Activated CD8-positive, alpha-beta memory T cell treated with anti-CD3 and anti-CD28 coated beads for 1 hour (primary cell): ENCODE measurements around the gene ITGB5.
"Not testable (repeated sequence)": the region's sequence is repeated elsewhere in the genome, so short reads cannot be mapped to it uniquely, and the experiment has no call there.

Source experiments
- DNase-seq, 2 donors: peaks; one replicate each; pipeline ENCODE4 v3.0.0-alpha.2; 2020; ENCODE audit warnings: low read depth in 1 of 2; ENCODE audit errors: extremely low read depth in 1 of 2

Gene ITGB5

DNA sequence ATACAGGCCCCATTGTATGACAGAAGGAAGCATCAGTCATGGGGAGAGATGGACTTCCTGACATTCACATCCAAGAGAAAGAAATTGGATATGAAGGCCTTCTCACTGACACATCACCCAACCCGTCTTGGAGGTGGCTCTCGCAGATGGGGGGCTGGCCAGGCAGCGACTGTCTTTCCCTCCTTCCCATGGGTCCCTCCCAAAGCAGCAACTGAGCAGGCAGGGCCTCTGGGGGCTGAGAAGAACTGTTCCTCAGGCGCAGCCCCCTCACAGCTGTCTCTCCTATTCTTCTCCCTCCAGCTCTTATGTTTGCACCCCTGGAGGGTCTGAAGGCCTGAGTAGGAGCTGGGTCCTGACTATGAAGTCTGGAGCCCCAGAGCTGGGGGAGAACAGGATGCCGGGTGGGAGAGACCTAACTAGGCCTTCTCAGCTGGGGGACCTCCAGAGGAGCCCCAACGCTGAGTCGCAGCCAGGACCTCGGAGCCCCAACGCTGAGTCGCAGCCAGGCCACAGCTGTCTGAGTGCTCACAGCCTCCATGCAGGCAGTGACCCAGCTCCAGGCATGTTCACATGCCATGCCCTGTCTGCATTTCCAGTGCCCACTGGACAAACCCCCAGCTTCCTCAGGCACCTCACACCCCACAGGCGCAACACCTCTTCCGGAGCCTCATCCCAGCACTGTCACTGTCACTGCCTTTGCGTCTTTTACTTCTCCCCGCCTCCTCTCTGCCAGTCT is 127.3 kb downstream of the ITGB5 start:
- no peak for DNase-seq

DNA sequence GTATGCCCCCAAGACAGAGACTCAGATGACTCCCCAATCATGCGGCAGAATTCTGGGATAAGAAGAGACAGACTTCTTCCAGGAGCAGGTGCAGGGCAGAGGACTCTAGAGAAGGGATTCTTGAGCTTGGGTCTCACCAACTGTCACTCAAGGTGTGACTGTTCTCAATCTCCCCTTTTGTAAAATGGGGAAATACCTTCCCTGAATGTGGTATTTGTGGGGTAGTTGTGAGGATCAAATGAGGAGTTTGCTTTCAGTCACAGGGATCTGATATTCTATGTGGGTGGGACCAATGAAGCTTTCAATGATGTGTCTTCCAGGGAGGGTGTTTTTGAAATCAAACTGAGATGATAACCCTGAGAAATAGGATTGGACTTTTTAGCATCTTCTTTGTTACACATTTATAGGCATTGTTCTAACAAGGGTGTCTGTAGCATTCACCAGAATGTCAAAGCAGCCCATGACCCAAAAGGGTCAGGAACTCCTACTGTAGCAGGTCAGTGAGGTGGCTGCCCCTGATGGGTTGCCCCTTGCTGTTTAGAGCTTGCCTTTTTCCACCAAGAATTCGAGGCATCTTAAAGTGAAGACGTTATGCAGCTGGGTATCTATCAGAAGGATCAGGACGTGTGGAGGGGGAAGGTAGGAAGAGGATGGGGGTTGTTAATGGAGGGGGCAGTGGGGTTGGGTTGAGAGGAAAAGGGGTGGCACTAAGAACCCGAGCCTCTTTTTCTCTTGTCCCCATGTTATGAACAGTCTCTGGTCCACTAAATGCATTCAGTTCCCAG is 128.1 kb downstream of the ITGB5 start:
- DNase-seq, result no peak

DNA sequence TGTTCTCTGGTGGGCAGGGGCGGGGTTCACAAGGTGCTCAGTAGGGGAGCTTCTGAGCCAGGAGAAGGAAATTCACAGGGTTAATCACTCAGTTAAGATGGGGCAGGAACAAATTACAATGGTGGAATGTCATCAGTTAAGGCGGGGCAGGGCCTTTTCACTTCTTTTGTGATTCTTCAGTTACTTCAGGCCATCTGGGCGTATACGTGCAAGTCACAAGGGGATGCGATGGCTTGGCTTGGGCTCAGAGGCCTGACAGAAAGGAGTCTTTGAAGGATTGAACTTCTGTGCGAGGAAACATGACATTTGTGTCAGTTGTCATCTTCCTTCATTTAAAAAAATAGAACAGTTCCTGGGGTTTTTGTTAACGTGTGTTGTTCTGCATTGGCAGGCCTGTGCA is 129.2 kb downstream of the ITGB5 start:
- DNase-seq, result not testable (repeated sequence)

DNA sequence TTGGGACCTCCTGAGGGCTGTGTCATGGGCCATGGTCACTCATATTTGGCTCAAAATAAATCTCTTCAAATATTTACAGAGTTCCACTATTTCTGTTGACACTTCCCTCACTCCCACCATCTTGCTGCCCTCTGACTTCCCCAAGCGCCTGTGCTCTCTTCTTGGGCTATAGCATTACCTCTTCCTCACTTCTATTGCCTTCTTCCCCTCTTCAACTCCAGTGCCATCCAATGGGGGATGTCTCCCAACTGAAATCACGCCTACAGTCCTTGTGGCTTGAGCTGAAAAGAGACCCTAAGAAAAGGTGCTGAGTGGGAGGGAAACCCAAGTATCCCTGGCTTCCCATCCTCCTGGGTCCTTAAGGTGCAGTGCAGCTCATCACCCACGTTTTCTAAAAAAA is 135.1 kb downstream of the ITGB5 start:
- DNase-seq, result no peak

DNA sequence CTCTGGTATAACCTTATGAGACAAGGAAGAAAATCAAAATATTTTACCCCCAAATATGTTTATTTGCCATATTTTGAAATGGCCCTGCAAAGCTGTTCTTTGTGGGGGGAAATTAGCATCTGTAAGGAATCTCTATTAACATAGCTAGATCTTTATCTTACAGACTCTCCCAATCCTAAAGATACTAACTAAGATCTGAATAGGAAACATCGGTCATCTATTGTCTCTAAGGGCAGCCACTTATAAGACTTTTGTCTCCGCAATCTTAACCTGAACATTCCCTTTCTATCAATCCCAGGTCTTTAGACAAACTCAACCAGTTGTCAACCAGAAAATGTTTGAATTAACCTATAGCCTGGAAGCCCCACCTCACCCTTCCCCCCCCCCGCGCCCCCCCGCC is 135.7 kb downstream of the ITGB5 start:
- DNase-seq, result no peak

DNA sequence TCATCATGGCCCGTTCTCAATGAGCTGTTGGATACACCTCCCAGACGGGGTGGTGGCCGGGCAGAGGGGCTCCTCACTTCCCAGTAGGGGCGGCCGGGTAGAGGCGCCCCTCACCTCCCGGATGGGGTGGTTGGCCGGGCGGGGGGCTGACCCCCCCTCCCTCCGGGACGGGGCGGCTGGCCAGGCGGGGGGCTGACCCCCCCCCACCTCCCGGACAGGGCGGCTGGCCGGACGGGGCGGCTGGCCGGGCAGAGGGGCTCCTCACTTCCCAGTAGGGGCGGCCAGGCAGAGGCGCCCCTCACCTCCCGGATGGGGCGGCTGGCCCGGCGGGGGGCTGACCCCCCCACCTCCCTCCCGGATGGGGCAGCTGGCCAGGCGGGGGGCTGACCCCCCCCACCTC is 137.3 kb downstream of the ITGB5 start:
- DNase-seq, result not testable (repeated sequence)

DNA sequence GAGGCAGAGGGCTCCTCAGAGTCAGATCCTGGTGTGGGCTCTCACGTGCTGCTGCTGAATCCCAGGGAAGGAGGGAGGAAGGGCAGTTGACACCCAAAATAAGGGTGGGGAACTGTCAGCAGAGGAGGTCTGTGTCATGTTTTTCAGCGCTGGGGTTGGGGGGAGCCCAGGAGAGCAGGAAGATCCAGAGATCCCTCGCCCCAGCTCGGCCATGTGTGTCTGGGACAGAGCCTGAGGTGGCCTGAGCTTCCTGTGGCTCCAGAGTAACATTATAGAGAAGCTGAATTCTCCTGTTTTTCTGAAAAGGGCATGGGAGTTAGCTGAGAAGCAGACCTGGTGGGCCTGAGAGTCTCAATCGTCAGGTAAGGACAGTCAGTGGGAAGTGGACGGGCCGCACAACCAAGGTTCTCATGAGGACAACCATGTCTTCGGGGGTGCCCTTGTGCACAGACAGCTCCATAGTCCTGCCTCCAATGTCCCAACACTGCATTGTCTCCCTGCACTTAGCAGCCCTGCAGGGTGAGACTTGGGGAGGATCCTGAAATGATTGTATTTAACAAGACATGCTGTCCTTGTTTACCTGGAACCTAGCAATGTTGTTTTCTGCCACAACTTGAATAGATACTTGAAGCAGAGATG is 138.5 kb downstream of the ITGB5 start:
- no peak for DNase-seq

DNA sequence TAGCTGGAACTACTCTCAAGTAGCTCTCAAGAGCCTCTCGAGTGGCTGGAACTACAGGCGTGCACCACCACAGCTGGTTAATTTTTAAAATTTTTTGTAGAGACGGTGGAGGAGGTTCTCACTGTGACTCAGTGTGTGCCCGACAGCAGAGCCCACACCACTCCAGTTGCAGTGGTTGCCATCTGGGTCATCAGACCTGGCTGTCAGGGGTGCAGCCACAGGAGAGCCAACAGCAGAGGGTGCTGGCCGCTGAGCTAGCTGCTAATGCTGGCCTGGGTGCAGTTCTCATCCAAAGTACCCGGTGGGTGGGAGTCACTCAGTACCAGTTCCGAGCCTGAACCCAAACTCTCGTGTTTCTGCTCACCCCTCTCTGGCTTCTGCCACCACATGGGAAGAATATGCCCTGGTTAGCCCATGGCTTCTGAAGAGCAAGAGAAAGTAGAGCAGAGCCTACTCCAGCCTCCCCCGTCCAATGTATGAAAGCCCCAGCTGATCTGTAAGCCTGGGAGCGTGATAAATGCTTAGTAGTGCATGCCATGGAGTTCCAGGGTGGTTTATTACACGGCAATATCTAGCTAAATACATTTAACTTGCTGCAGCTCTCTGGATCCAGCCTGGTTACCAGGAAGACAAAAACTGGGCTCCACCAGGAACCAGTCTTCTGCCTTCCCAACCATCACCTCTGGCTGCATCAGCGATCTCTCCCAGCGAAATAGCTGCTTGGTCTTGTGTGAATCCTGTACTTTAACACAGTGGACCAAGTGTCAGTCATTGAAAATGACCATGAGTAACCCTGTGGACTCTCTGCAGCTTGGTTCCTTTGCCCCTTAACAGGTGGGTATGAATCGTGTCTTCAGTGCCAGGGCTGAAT is 139.8 kb downstream of the ITGB5 start:
- DNase-seq, result no peak

DNA sequence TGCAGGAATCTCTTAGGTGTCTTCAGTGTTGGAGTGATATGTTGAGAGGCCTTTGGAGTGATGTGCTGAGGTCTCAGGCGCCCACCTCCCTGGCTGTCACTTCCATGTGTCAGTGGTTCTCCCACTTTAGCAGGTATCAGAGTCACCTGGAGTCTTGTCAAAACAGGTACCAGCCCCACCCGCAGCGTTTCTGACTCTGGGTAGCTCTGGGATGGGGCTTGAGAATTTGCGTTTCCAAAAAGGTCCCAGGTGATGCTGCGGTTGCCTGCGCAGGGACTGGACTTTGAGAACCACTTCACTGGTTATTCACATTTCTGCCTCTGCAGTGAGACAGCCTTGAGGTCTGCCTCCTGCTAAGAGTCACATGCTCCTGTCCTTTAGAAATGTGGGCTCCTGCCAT is 141.4 kb downstream of the ITGB5 start:
- DNase-seq, result no peak

DNA sequence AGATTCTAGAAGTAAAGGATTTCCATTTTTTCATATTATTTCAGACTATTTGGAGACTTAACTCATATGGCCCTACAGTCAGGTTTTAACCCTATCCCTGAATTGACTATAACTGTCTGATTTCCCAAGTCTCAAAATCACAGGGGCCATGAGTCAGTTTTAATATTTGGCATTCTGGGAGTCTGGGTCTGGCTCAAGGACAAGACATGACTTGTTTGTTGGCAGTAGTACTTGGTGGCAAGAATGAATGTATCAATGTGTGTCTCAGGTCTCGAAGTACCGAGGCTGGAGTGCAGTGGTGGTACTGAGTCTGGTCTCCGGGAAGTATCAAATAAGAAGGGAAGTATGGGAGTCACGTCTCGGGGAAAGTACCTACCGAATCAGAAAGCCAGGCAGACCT is 146.1 kb downstream of the ITGB5 start:
- no peak for DNase-seq

DNA sequence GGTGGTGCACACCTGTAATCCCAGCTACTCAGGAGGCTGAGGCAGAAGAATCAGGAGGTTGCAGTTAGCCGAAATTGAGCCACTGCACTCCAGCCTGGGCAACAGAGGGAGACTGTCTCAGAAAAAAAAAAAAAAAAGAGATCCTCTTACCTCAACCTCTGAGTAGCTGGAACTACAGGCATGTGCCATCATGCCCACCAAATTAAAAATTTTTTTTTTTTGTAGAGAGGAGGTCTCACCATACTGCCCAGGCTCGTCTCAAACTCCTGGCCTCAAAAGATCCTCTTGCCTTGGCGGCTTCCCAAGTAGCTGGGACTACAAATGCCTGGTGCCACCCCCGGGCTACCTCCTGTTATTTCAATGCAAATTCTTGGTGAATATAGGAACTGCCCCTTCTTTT is 155.4 kb downstream of the ITGB5 start:
- DNase-seq, result no peak

DNA sequence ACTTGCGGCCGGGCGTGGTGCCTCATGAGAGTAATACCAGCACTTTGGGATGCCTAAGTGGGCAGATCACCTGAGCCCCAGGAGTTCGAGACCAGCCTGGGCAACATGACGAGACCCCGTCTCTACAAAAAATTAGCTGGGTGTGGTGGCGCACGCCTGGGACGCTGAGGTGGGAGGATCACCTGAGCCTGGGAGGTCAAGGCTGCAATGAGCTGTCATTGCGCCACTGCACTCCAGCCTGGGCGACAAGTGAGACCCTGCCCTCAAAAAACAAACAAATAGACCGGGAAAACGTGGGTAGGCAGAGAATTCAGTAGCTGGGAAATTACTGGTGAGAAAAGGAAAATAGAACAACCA is 156.2 kb downstream of the ITGB5 start:
- no peak for DNase-seq

DNA sequence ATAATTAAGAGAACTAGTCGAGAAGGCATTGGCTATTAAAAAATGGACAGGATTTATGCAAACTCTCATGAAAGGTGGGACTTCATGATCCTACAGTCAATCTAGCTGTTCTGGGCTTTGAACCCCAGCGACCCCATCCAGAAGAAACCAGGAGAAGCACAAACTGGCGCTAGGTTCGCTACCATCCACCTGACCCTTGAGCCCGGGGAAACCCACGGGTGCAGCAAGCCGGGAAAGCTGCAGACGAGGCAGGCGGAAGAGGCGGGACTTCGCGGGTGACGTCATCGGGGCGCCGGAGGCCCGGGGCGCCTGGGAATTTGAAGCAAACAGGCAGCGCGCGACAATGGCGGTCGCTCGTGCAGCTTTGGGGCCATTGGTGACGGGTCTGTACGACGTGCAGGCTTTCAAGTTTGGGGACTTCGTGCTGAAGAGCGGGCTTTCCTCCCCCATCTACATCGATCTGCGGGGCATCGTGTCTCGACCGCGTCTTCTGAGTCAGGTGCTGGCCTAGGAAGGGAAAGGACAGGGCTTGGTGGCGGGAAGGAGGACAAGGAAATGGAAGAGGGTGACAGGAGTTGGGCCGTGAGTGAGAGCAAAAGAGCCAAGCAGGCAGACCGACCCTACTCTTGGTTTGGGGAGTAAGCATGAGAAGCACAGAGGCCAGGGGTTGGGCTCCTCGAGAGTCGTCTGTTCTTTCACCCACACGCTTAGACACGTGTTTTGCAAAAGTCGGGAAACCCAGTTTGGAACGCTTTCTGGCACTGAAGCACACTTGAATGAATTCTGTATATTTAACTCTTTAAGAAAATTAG is 156.8 kb downstream of the ITGB5 start, which contains the start of gene UMPS:
TSS of gene UMPS (plus strand) at position 324 of the 812 bp plus-strand sequence. CDS start at position 344, 20 bp downstream.
- DNase-seq, result peak; percentile 83 to 91

DNA sequence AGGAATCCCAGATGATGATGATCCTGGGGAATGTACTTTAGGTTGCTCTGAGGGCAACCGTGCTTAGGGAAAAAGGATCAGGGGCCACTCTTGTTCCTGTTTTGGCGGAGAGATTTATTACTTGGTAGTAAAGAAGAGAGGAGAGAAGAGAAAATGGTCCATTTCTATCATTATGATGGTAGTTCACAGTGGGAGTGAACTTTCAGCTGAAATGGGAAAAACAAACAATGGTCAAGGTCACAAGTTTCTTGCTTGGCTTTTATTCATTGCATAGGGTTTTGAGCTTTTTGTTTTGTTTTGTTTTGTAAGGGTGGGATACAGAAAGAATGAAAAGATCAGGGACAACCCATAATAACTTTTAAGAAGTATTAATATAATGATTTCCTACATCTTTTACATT is 164.6 kb downstream of the ITGB5 start:
- no peak for DNase-seq

DNA sequence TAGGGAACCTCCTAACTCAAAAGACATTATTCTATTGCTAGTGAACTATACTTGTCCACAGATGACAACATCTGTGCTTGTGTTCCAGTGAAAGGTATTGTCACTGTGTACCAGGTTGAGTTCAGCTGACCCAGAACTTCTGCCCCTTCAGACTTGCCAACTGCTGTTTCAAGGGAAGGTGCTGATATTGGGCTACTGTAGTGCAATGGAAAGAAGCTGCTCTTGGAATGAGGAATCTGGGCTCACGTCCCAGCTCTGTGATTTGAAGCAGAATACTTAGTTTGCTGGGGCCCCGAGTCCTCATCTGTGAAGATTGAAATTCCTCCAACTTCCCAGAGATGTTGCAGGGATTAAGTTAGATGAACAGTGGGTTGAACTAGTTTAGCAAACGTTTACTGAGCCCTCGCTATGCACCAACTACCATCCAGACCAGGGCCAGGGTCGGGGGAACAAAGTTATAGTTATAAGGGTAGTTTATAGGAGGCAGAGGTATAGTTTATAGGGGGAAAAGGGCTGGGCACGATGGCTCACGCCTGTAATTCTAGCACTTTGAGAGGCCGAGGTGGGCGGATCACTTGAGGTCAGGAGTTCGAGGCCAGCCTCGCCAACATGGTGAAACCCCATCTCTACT is 172.8 kb downstream of the ITGB5 start:
- DNase-seq, result no peak
